ENCODE measurements around the gene CRYBA2.

CRYBA2 gene

GRCh38 chr2:219022616-219023015 lies 29.4 kb upstream of the CRYBA2 start:
- no peak for DNase-seq

- no peak for DNase-seq
Observed at GRCh38 chr2:219022041-219022440, 28.8 kb upstream of the CRYBA2 start.

- DNase-seq = no peak
Observed at GRCh38 chr2:219021591-219021990, 28.4 kb upstream of the CRYBA2 start.

- no peak for DNase-seq
Observed at GRCh38 chr2:219020604-219021365, 27.6 kb upstream of the CRYBA2 start.

GRCh38 chr2:219019436-219019835 lies 26.2 kb upstream of the CRYBA2 start:
- no peak for DNase-seq

GRCh38 chr2:219018726-219019125 lies 25.5 kb upstream of the CRYBA2 start:
- DNase-seq = no peak

GRCh38 chr2:219018286-219018685 lies 25.1 kb upstream of the CRYBA2 start:
- no peak for DNase-seq

- DNase-seq = no peak
Observed at GRCh38 chr2:219017201-219017931, 24.1 kb upstream of the CRYBA2 start.

GRCh38 chr2:219016721-219017120 lies 23.5 kb upstream of the CRYBA2 start:
- no peak for DNase-seq

- no peak for DNase-seq
Observed at GRCh38 chr2:219010873-219011272, 17.7 kb upstream of the CRYBA2 start.

- DNase-seq = no peak
Observed at GRCh38 chr2:219010162-219010756, 17.0 kb upstream of the CRYBA2 start.

GRCh38 chr2:219009294-219009693 lies 16.1 kb upstream of the CRYBA2 start:
- no peak for DNase-seq

GRCh38 chr2:219003979-219004378 lies 10.8 kb upstream of the CRYBA2 start:
- no peak for DNase-seq

GRCh38 chr2:219003267-219003634 lies 10.0 kb upstream of the CRYBA2 start:
- DNase-seq = no peak

- DNase-seq = no peak
Observed at GRCh38 chr2:219002395-219003266, 9.4 kb upstream of the CRYBA2 start.

- DNase-seq = no peak
Observed at GRCh38 chr2:219001577-219002394, 8.6 kb upstream of the CRYBA2 start.

GRCh38 chr2:219001100-219001576 lies 7.9 kb upstream of the CRYBA2 start:
- DNase-seq = no peak

- no peak for DNase-seq
Observed at GRCh38 chr2:219000569-219000960, 7.3 kb upstream of the CRYBA2 start.

GRCh38 chr2:218999881-219000568 lies 6.8 kb upstream of the CRYBA2 start:
- DNase-seq = no peak

- no peak for DNase-seq
Observed at GRCh38 chr2:218999021-218999880, 6.0 kb upstream of the CRYBA2 start.
